ENCODE measurements around the gene TRIL. TPM values are rescaled to one million over a fixed set of nuclear protein-coding genes. Genes with fewer than 3 reads are reported as not detected.

The TRIL gene
- polyA plus RNA-seq, 4 donors = 53.3 to 155 (median 64.3) TPM

- DNase-seq (ENCODE audit: low read depth in 4 of 4, low spot score in 3 of 4) = no peak
Measured at GRCh38 chr7:28984631-28985030, 26.5 kb upstream of the TRIL start.

DNA sequence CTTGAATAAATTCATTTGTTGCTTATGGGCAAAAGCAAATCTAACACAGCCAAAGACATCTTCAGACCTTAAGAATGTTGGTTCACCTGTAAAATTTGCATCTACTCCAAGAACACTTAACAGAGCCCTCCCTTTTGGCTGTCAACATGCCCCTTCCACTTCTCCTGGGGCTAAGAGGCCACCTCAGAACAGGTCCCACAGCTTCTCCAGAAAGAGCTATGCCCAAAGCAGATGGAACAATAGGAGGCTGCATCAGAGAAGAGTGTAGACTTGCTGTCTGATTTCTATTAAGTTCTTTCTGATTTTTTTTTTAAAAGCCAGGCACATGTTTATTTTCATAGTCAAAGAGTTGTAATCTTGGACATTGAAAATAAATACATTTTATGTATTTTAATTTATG, 26.1 kb upstream of the TRIL start:
- no peak for DNase-seq (ENCODE audit: low read depth in 4 of 4, low spot score in 3 of 4)

- DNase-seq (ENCODE audit: low read depth in 4 of 4, low spot score in 3 of 4) = no peak
Measured at GRCh38 chr7:28983396-28984190, 25.5 kb upstream of the TRIL start.

DNA sequence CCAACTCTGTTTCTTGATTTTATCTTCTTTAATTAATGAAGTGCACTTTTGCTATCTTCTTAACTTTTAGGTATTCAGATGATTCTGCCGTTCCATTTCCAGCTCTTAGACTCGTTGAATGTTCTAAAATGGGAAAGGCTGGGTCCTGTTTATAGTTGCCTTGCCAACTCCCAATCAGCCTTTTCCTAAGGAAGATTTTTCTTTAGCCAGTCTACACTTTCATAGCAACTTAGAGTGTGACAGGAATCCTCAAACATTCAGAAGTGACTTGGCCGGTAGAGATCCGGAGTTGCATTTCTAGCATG, 23.0 kb upstream of the TRIL start:
- no peak for DNase-seq (ENCODE audit: low read depth in 4 of 4, low spot score in 3 of 4)

- DNase-seq (ENCODE audit: low read depth in 4 of 4, low spot score in 3 of 4) = no peak
Measured at GRCh38 chr7:28980451-28981160, 22.5 kb upstream of the TRIL start.

GRCh38 chr7:28979776-28980175, 21.6 kb upstream of the TRIL start:
- no peak for DNase-seq (ENCODE audit: low read depth in 4 of 4, low spot score in 3 of 4)

- no peak for DNase-seq (ENCODE audit: low read depth in 4 of 4, low spot score in 3 of 4)
Measured at GRCh38 chr7:28977881-28978280, 19.8 kb upstream of the TRIL start.

- no peak for DNase-seq (ENCODE audit: low read depth in 4 of 4, low spot score in 3 of 4)
Measured at GRCh38 chr7:28976022-28976421, 17.9 kb upstream of the TRIL start.

- DNase-seq (ENCODE audit: low read depth in 4 of 4, low spot score in 3 of 4) = no peak
Measured at GRCh38 chr7:28973591-28973990, 15.5 kb upstream of the TRIL start.

GRCh38 chr7:28964056-28964455, 5.9 kb upstream of the TRIL start:
- no peak for DNase-seq (ENCODE audit: low read depth in 4 of 4, low spot score in 3 of 4)

- DNase-seq (ENCODE audit: low read depth in 4 of 4, low spot score in 3 of 4) = no peak
Measured at GRCh38 chr7:28961972-28962371, 3.8 kb upstream of the TRIL start.

DNA sequence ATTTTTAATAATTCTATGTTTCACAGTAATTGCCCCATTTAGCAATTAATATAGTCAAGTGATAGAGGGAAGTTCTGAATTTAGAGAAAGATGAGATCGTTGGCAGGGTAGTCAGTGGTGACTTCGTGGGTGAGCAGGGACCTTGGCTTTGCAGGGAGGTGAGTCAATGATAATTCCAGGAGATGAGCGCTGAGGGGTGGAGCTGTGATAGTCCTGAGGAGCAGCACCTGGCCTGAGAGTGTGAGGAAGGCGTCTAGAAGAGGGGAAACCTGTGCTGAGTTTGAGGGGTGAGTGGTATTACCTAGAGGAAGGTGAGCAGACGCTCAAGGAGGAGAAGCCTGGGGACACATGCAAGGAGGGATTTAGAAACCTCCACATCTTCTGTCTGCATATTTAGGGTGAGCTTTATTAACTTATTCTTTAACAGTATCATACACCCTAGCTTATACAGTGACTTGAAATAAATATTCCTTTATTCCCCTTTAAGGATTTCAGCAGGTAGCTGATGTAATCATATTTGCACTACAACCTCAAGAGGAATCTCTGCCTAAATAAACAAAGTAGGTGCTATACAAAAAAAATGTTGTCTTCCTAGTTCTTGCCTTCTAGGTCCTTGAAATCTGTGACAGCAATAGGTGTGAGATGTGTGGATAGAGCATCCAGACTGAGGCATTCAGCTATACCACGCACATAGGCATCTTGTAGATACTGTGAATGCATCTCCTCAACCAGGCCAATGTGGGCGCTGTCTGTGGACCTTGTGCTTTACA, 2.1 kb upstream of the TRIL start:
- no peak for DNase-seq (ENCODE audit: low read depth in 4 of 4, low spot score in 3 of 4)

- no peak for DNase-seq (ENCODE audit: low read depth in 4 of 4, low spot score in 3 of 4)
Measured at GRCh38 chr7:28958980-28959347, 834 bp upstream of the TRIL start.

DNA sequence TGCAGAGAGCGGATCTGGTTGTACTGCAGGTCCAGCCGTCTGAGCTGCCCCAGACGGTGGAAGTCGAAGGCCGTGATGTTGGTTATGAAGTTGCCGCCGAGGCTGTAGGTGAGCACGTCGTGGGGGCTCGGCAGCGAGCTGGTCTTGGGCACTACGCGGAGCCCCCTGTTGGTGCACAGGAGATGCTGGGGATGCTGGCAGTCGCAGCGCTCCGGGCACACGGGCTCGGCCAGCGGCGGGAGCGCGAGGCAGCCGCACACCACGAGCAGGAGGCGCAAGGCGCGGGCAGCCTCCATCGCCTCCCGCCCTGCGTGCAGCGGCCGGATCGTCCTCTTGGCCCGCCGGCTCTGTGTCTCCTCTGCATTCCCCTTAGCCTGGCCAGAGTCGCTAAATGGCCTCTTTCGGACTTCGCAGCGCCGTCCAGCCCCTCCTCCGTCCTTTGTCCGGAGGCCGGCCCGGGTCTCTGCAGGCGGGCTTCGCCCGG, 337 bp downstream of the TRIL start:
- peak in 1 of 4 donors; percentile 18 for DNase-seq (ENCODE audit: low read depth in 4 of 4, low spot score in 3 of 4)

GRCh38 chr7:28957064-28957750, 923 bp downstream of the TRIL start:
- peak in 1 of 4 donors; percentile 20 for DNase-seq (ENCODE audit: low read depth in 4 of 4, low spot score in 3 of 4)

DNA sequence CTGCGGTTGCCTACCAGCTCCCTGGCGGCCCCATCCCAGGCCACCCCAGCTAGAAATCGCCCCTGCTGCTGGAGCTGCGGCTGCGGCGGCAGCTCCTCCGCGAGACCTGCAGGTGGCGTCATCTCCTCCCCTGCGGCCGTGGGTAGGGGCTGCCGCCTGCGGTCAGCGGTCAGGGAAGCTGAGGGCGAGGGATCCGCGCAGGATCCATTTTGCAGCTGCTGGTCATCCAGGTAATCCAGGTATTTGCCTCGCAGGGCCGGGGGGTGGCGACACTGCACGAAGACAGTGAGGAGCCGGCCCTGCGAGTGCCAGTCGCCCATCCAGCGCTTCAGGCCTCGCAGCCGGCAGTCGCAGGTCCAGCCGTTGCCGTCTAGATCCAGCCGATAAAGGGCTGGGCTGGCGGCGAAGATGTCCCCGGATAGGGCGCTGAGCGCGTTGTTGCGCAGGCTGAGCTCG, 1.5 kb downstream of the TRIL start:
- DNase-seq (ENCODE audit: low read depth in 4 of 4, low spot score in 3 of 4) = peak; percentile 42 to 67 (median 60)

- peak; percentile 67 to 75 (median 71) for DNase-seq (ENCODE audit: low read depth in 4 of 4, low spot score in 3 of 4)
Measured at GRCh38 chr7:28955718-28956607, 2.2 kb downstream of the TRIL start.

- DNase-seq (ENCODE audit: low read depth in 4 of 4, low spot score in 3 of 4) = no peak
Measured at GRCh38 chr7:28955356-28955717, 2.8 kb downstream of the TRIL start.

- DNase-seq (ENCODE audit: low read depth in 4 of 4, low spot score in 3 of 4) = no peak
Measured at GRCh38 chr7:28954946-28955345, 3.2 kb downstream of the TRIL start.

GRCh38 chr7:28954471-28954870, 3.7 kb downstream of the TRIL start:
- DNase-seq (ENCODE audit: low read depth in 4 of 4, low spot score in 3 of 4) = no peak

All from left renal pelvis (tissue), 4 donors.